ENCODE data around the gene KCNIP4.

DNA sequence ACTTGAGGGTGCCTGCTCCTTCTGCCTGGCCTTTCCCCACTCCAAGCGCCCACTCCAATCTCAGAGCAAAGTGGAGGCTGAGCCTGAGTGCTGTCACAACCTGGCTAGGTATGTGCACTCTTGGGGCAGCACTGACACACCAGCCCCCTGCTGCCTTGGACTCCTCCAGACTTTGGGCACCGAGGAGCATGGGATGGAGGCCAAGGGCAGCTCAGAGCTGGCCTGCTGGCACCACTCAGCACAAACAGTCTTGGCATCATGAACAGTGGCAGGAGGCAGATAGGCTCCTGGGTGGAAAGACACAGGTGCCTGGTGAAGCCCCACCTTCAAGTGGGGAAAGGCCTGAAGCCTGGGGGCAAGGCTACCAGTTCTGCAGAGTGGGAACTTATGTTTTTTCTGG, 91.8 kb downstream of the KCNIP4 start:
- TF ChIP-seq, protein P1, sequence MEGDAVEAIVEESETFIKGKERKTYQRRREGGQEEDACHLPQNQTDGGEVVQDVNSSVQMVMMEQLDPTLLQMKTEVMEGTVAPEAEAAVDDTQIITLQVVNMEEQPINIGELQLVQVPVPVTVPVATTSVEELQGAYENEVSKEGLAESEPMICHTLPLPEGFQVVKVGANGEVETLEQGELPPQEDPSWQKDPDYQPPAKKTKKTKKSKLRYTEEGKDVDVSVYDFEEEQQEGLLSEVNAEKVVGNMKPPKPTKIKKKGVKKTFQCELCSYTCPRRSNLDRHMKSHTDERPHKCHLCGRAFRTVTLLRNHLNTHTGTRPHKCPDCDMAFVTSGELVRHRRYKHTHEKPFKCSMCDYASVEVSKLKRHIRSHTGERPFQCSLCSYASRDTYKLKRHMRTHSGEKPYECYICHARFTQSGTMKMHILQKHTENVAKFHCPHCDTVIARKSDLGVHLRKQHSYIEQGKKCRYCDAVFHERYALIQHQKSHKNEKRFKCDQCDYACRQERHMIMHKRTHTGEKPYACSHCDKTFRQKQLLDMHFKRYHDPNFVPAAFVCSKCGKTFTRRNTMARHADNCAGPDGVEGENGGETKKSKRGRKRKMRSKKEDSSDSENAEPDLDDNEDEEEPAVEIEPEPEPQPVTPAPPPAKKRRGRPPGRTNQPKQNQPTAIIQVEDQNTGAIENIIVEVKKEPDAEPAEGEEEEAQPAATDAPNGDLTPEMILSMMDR (IDR thresholded peaks at IDR 0.05) = no peak
- no peak for TF ChIP-seq POLR2A (IDR thresholded peaks at IDR 0.05)
